HG03280 (cell line): Measurements from ENCODE around the gene SLC14A1.
"Not testable (repeated sequence)": the region's sequence is repeated elsewhere in the genome, so short reads cannot be mapped to it uniquely, and the experiment has no call there.

Experiments
- ATAC-seq: cut with Tn5 transposase; IDR thresholded peaks from one replicate; pipeline ENCODE4 v1.9.1; 2021; ENCODE audit warnings: mild to moderate bottlenecking, moderate library complexity; ENCODE audit not compliant: unreplicated experiment

The SLC14A1 gene

DNA sequence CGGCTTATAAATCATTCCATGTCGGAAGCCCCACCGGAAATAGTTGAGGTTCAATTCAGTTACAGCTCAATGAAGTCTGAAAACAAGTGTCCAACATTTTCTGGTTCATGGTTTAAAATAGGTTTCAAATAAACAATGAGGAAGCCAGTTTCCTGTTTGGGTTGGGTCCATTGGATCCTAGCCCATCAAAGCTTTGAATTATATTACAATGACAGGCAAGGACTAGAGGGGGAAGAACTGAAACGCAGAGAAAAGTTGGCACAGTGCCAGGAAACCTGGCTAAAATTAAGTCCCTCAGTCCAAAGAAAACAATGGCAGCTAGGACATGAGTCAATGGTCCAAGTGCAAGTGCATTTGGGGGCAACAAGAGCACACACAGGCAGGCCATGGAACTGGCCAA, 32.0 kb downstream of the SLC14A1 start:
- ATAC-seq, result no peak

DNA sequence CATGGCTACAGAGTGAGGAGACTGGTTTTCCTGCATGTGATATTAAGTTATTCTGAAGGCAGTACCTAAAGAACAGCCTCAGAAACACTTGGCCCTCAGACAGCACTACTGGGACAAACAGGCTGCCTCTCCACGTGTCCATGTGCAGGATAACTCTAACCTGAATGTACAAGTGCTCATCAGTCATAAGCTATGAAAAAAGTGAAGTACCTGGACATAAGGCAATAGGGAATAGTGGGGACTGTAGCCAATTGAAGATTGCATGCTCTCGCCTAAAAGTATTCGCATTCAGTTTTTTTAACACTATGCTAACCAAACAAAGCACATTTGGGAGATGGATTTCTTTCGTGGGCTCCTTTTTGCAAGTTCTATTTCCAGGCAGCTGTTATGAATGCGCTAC, 33.0 kb downstream of the SLC14A1 start:
- ATAC-seq, result no peak

DNA sequence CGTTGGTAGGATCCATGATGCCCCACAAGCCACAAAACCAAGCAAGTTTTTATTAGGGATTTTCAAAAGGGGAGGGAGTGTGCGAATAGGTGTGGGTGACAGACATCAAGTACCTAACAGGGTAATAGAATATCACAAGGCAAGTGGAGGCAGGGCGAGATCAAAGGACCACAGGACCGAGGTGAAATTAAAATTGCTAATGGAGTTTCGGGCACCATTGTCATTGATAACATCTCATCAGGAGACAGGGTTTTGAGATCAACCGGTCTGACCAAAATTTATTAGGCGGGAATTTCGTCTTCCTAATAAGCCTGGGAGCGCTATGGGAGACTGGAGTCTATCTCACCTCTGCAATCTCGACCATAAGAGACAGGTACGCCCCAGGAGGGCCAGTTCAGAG, 33.7 kb downstream of the SLC14A1 start:
- ATAC-seq, result not testable (repeated sequence)

DNA sequence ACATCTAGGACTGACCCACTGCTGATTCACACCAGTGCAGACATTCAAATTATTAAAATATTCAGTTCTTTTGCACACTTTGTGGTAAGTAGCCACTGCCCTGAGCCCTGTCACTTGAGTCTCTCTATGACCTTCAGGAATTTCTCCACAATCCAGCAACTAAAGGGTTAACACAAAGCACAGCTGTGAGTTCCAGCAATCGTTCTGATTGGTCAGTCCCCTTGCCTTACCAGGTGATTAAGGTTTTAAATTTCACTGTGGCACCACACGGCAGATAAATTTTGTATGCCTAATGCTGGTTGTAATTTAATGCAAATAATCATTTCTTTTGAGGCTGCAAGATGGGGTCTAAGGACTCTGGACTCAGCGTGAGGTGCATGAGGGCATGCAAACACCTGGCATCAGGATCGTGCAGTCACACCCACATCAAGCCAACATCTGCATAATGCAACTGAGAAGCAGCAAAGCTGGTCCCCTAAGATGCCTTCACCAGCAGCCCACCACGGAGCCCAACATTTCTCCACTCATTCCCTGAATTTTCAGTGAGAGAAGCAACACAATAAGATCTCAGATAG, 36.6 kb downstream of the SLC14A1 start:
- no peak for ATAC-seq

DNA sequence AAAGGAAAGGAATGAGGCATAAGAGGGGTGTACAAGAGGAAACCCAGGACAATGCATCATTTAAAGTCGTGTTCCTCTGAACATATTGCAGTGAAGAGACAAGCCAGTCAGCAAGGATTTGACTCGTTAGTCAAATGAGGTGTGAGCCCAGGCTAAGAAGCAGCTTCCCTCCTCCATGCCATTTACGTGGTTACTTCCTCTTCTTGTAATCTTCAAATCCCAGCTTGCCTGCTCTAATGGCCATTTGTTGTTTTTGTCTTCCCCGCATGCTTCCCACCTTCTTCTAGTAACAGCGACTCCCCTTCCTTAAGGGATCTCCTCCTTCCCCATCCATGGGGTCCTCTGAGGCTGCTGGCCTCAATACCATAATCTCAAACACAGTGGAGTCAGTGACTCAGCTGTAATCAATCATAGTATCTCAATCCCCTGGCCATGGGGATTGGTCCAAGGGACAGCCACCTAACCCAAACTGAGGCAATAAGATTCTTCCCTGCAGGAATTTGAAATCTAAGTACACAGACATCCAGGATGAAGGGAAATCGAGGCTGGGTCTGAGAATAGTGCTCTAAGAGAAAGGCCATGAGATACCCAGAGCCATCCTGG, 37.6 kb downstream of the SLC14A1 start:
- ATAC-seq, result no peak

DNA sequence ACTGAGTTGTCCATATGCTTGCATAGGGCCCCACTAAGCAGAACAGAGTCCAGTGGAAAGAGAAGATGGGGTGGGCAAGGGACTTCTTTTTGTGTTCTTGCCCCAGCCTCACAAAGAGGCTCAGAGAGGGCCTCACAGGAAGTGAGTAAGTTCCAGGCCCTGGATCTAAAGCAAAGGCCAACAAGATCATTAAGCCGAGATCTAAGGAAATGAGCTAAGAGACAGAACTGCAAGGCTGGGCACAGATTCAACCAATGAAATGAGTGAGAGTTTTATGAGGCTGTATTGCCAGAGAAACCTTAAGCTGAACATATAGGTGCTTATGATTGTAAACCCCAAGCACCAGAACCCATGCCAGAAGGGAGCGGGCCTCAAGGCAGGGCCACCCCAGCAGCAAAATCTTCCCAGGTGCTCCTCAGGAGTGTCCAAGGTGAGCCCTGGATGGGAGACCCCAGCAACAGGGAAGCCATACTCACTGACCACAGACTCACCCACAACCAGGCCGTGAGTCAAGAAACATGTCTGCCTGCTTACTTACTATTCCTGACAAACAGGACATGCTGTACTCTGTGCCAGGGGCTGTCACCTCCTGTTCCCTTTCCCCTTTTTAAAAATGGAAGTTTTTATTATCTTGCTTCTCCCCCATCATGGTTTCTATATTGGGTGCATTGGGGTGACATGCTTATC, 40.2 kb downstream of the SLC14A1 start:
- ATAC-seq, result no peak

DNA sequence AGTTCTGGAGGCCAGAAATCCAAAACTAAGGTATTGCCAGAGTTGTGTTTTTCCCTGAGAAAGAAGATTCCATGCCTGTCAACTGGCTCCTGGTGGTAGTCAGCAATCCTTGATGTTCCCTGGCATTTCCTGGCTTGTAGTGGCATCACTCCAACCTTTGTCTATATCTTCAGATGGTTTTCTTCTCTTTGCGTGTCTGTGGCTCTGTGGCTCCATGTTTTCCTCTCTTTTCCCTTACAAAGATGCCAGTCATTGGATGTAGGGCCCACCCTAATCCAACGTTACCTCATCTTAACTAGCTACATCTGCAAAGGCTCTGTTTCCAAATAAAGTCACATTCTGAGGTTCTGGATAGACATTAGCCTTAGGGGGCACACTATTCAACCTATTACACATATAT, 41.8 kb downstream of the SLC14A1 start:
- ATAC-seq, result no peak

DNA sequence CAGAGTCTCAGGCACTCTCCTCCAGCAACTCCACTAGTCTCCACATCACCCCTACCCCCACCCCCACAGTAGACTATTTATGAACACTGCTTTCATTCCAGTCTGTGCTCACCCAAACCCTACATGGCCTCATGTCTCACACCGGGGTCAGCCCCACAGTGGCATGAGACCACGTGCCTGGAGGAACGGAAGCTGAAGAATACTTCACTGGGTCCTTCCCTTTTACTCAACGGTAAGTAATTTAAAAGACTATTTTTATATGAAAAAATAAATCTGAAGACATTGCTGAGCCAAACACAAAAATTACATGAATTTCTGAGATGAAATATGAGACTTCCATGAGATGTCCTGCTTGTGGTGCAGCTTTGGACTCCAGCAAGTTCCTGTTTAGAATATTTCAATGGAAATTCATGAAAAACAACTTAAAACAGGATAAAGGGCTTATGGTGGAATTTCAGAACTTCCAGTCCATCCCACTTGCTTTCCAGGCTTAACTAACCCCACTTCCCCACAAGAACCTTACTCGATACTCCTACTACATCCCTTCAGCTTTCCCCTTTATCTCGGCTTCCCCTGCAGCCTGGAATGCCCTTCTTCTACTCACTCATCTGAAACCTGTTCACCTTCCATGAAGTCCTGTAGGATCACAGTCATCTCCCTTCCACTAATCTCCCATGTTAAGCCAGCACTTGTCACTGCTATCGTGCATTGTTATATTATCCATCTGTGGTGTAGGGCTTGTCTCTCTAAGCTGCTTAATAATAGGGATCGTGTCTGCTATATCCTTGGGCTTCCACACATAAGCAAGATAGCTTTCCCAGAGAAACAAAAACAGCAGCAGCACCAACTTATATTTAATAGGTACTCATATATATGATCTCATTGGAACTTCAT, 47.9 kb downstream of the SLC14A1 start:
- ATAC-seq, result no peak

DNA sequence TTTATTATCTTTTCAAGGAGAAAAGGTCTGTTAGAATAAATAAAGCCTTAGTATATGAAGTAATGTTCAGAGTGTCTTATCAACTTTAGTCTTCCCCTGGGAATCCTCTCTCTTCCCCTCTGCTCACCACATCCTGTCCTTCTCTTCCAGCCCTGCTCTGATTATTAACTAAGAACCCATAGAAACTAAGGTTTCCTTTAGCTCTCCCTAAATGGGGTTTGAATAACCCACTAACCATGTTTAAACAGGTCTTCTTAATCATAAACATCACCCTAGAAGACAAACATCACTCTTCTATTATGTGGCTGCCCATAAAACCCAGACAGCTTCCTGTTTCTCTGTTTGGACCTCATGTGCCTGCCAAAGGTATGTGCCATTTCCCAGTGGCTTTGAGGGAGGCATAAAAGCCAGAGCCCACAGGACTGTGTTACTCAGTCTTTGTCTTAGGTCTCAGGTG, 50.1 kb downstream of the SLC14A1 start:
- no peak for ATAC-seq

DNA sequence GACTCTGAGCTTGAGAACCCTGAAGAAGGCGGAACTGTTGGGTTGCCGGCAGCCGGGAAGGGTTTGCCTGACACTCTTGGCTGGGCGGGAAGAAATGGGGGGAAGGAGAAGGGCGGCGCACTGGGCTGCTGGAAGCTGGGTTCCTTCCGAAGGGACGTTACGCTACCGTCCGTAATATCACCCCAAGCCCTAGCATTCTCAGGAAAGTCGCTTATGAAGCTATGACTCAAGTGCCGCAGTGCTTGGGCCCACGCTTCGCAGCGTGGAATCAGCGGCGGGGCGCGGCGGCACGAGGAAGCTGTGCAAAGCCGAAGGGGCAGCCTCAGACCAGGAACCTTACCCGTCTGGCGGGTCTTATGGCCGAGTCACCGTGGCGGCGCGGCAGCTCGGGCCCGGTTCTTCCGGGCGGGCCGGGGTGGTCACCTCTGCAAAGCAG, 51.3 kb downstream of the SLC14A1 start:
- peak; percentile 71 for ATAC-seq

DNA sequence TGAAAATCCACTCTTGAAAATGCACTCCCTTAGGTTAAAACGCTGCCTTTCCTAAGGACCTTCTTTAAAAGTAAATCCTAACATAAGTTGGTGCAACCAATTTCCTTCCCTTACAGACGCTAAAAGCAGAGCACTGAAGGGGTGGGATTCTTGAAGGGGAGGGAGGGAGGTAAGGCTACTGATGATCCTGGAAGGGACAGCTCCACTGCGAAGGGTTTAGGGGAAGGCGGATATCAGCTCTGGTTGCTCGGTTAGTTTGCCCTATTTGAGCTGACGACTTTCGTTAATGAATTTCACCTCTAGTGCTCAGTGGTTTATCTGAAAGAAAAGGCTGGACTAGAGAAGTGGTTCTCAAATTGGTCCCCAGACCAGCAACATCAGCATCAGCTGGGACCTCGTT, 51.8 kb downstream of the SLC14A1 start:
- no peak for ATAC-seq

DNA sequence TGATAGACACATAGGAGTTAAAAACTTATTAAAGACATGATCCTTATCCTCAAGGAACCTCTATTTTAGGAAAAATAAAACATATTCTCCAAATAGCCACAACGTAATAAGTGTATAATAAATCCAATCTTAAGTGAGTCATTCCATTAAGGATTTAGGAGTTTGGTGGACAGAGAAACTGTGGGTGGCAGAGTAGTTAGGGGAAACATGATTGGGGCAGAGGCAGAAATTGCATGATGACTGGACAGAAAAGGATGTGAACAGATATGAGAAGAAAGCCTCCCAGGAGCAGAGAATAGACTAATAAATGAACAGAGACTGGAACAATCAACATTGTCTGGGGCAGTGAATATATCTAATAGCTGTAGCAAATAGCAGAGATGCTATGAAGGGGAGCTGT, 53.4 kb downstream of the SLC14A1 start:
- ATAC-seq, result no peak

DNA sequence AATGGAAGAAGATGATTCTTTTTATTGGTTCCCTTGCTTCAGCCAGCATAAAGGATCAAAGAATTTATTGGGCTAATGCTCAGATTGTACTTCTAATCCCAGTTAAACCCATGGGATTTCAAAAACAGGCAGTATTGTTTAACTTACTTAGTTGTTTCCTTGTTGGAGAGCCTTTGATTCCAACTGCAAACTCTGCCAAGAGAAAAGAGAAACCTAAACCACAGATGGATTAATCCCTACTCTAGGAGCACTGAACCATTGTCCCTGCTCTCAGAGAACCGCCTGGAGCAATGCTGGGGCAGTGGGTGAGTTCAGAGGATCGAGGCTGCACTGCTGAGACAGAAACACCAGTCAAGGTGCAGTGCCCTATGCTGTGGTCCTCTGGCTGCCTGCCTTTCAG, 56.6 kb downstream of the SLC14A1 start:
- ATAC-seq, result no peak

DNA sequence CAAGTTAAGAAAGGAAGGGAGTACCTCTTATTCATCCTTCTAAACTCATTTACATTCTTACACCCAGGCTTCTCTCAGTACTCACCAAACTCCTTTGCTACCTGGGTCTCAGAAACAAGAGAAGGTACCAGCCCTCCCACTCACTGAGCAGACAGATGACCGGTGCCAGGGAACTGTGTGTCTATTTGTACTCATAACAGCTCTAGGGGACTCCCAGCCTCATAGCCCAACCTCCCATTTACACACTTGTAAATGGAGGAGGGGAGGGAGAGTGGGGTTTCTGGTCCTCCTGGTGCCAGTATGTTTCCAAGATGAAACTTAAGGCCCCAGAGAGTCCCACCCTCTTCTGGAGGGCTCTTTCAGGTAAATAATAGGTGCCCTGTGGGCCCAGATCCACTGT, 58.7 kb downstream of the SLC14A1 start:
- no peak for ATAC-seq

DNA sequence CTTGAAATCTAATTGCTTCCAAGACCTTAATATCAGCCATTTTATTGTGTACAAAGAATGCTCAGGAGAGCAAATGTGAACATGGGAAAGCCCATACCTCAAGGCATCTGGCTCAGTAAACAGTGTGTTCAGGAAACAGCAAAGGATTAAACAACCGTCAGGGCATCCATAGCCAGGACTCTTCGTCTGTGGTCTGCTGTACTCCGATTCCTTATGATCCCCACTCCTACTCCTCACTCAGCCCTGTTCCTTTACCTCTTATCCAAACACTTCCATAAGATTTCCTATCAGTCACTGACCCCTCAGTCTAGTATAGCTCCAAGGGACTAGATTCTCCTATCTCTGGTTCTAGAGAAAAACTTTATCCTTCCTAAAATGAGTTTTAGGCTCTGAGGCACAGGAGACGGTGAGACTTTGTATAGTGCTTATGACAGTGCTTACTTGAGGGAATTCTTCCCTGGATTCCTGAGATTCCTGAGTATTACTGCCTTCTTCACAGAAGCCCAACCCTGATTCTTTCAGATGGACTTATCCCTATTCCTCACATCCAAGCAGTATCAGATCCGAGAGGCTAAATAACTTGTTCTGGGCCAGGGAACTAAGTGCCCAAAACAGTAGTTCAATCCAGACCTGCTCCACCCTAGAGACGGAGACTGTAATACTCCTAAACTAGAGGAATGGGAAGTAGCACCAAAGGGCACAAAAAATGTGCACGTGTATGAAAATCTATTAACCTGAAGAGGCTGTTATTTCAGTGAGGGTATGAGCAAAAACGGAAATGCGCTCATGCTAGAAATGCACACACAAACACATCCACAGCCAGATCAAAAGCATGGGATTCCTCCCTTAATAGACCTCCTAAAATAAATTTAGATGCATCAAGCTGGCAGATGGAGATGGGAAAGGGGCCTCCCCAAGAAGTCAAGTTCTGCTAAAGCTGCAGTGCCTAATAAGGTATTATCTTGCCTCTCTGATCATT, 59.4 kb downstream of the SLC14A1 start:
- no peak for ATAC-seq

DNA sequence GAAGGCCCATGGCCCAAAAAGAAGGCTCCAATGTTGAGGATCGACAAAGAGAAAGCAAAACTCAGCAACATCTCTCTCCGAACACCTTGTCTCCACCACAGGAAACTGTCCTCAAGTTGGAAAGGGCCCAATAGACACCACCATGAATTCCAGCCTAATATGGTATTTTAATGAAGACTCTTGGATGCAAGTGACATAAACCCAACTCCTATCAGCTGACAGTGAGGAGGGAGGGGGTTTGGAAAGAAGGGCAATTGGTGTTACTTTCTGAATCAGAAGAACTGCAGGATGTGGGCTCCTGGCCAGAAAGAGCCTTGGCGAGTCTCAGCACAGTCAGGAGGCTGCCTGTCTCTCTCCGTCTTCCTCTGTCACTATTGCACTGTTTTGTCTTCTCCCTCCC, 61.2 kb downstream of the SLC14A1 start:
- ATAC-seq, result no peak

DNA sequence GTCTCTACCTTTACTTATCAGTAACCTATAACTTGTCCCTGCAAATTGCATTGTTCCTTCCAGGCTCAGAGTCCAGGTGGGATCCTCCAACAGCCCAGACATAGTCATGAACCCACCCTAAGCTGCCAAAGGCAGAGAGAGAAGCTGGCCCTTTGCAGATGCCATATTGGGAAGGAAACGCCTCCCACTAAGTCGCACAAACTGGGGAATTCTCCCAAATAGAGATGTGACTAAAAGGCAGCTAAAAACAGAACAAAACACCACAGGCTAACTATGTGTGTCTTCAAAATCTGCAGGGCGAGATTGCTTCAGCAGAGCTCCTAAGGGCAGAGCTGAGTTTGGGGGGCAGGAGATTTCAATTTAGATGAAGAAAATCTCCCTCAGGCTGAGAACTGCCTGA, 63.0 kb downstream of the SLC14A1 start:
- ATAC-seq, result no peak

DNA sequence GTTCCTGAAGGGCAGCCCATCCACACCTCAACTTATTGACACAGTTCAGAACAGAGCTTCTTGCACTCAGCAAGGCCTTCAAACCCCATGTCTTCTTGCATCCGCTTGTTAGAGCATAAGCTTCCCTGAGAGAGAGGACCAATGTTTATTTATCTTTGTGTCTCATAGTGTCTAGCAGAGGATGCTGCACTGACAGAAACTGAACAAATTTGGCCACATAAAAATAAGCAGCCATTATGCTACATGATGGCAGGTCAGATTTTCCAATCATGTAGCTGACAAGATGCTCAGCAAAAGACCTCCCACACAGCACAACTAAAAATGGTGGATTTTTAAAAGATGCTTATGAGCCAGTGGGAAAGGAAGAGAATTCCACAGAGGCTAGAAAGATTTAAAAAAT, 63.4 kb downstream of the SLC14A1 start:
- no peak for ATAC-seq

DNA sequence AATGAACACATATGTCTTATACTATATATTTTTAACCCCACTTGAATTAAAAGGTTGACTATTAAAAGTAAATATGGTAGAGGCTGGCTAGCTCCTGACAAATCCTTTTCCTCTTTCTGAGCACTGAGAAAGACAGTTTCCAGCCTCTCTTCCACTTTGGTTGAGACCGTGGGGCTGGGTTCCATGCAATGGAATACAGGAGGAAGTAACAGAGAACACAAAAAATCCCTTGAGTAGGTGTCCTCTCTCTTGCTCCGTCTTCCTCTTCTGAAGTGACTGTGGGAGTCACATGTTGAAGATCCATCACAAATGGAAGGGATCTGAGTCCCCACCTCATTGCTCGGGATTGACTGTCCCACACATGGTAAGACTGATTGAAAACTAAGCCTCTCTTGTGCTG, 64.9 kb downstream of the SLC14A1 start:
- ATAC-seq, result no peak

DNA sequence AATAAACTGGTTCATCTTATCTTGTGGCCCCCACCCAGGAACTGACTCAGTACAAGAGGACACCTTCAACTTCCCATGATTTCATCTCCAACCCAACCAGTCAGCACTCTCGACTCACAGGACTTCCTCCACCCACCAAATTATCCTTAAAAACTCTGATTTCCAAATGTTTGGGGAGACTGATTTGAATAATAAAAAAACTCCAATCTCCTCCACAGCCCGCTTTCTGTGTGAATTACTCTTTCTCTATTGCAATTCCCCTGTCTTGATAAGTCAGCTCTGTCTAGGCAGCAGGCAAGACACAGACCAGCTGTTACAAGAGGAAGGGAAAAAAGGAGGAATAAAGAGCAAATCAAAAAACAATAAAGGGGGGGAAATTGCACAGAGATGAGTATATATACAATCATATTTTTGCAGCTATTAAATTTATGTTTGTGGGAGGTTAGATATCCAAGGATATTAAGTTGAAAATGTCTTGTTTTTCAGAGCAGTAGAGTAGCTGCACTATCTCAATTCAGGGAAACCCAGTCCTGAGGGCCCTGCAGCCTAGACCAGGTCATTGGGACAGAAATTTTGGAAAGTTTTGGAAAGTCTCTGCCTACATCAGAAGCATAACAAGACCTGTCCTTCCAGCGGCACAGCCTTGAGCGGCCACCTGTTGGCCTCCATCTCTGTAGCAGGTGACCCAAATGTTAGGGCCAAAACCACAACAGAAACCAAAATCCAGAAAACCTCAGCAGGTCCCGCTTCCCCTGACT, 68.7 kb downstream of the SLC14A1 start:
- no peak for ATAC-seq
